HG03521 (cell line): ENCODE data around the gene TMEM223.
A peak's percentile ranks its signal among the peaks of the same experiment; 100 is the strongest.
"Not testable (repeated sequence)": the region's sequence is repeated elsewhere in the genome, so short reads cannot be mapped to it uniquely, and the experiment has no call there.

Source experiments
- ATAC-seq: cut with Tn5 transposase; IDR thresholded peaks from one replicate; pipeline ENCODE4 v1.9.1; 2021; ENCODE audit warnings: mild to moderate bottlenecking, moderate library complexity; ENCODE audit not compliant: unreplicated experiment

The TMEM223 gene

GRCh38 chr11:62753736-62754603, 37.8 kb downstream of the TMEM223 start, which contains the start of gene ZBTB3:
Gene ZBTB3, minus strand, starts transcription at chr11:62754160. Its CDS starts 496 bp downstream, at chr11:62753664.
- peak; percentile 93 for ATAC-seq

DNA sequence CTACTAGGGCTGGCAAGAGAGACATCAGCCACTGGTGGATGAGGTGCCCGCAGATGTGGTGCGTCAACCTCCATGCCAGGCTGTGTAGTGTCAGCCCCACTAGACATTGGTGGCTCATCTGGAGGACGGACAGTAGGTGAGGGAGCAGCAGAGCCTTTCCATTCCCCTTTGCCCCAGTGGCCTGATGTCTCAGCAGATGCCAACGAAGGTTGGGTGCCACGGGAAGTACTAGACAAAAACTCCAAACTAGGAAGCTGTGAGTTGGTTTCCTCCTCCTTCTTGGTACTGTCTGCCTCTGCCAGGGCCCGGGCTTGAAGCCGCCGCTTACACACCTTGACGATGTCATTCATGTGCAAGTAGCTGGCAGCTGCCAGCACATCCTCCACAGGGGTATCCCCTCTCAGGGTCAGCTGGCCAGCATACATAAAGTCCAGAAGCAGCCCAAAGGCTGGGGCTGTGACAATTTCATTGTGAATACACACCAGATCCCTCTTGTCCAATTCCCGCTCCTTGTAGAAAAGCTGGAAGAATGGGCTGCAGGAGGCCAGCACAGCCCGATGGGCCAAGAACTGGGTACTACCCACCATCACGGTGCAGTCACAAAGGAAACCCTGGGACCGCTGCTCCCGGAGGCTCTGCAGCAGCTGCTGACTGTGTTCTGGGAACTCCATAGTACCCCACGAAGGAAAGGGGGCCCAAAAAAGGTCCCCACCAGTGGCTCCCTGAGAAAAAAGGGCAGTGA, 38.6 kb downstream of the TMEM223 start:
- no peak for ATAC-seq

- no peak for ATAC-seq
Observed at GRCh38 chr11:62752177-62752785, 39.5 kb downstream of the TMEM223 start.

DNA sequence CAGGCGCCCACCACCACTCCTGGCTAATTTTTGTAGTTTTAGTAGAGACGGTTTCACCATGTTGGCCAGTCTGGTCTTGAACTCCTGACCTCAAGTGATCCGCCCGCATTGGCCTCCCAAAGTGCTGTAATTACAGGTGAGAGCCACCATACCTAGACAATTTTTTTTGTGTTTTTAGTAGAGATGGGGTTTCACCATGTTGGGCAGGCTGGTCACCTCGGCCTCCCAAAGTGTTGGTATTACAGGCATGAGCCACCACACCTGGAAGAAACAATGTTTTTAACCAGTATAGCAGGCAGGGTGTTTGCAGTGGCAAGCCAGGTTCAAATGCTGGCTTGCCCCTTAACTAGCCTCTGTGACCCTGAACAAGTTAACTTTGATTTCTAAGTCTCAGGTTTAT, 41.9 kb downstream of the TMEM223 start:
- ATAC-seq = not testable (repeated sequence)

- ATAC-seq = no peak
Observed at GRCh38 chr11:62747475-62748160, 44.2 kb downstream of the TMEM223 start.
